ENCODE results near the gene TUBGCP2.
A peak's percentile ranks its signal among the peaks of the same experiment; 100 is the strongest.

The TUBGCP2 gene

DNA sequence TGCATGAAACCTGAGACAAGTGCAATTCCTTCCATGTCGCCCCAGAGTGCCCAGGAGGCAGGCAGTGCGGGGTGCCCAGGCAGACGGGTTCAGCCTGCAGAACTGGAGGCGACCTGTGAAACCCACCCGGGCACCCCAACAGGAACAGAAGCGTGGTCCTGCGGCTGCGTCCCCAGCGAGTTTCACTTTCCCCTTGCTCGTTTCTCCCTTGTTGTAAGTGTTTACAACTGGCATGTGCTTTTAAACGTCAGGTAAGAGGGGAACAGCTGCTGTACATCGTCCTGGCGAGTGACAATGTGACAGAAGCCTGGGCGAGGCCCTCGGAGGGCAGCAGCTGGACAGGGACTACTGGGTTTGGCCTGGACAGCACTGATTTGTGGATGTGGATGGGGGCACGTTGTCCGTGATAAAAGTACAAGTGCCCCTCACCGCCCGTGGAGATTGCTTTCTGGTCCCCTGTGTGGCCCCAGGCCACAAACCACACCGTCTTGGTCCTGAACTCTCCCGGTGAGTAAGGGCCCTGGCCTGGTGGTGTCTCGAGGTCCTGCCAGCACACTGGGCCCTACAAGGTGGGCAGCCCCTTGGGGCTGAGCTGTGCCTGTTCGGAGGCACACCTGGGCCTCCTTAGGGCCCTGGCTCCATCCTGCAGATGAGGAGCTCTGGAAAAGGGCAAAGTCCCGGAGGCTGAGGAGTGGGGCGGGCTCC is 67.0 kb downstream of the TUBGCP2 start:
- DNase-seq: peak; percentile 38

DNA sequence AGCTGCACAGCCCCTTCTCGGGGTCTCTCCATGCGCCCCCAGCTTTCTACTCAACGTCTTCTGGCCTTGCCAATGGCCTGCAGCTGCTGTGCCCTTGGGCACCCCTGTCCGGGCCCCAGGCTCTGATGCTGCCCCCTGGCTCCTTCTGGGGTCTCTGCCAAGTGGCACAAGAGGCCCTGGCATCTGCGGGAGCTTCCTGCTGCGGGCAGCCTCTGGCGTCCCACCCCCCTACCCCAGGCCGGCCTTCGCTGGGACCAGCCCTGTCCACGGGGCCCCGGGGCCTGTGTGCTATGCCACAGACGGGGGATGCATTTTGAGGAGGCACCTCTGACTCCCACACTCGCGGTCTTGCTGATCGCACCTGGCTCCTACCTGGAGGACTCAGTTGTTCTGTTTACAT is 68.7 kb downstream of the TUBGCP2 start:
- DNase-seq: no peak

DNA sequence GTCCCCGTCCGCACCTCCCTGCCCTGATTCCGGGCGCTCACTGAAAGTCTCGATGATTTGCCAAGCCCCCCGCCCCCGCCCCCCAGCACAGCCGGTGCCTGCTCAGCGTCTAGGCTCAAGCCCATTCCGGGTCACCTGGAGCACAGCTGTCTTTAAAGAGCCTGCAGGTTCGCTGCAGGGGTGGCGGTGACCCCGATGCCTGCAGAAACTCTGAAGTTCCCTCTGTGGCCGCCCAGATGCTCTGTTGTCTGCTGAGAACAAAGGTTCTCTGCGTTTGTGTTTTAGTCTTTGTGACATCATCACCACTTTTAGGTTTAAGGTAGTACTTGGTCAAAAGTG is 70.2 kb downstream of the TUBGCP2 start:
- no peak for DNase-seq

DNA sequence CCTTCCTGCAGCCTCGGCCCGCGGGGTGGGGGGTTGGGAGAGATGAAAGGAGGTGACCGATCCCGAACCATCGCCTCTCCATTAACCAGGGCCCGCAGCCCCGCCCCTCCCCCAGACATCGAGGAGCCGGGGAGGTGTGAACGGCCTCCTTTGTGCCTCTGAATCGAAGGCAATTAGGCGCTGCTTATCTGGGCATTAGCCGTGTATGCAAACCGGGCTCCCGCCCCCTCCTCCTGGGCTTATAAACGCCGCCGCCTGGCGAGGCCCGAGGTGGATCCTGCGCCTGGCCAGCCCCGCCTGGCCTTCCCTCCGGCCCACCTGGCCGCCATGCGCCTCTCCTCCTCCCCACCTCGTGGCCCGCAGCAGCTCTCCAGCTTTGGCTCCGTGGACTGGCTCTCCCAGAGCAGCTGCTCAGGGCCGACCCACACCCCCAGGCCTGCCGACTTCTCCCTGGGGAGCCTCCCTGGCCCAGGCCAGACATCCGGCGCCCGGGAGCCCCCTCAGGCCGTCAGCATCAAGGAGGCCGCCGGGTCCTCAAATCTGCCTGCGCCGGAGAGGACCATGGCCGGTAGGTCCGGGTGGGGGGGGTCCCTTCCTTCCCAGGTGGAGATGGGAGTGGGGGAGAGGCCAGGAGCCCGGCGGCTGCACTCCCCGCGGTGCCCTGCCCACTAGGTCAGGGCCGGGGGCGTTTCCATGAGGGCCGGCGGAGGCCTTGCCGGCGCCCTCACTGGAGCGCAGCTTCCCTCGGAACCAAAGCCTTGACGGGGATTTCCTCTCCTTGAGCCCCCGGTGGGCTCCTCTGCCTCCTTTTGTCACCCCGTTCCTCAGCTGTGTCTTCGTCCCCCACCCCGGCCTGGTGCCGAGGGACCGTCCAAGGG is 70.8 kb downstream of the TUBGCP2 start, which contains the start of gene VENTX:
Gene VENTX (plus strand): TSS at position 268 of the 878 bp plus-strand sequence. CDS start 60 bp downstream, at position 328.
- no peak for DNase-seq

DNA sequence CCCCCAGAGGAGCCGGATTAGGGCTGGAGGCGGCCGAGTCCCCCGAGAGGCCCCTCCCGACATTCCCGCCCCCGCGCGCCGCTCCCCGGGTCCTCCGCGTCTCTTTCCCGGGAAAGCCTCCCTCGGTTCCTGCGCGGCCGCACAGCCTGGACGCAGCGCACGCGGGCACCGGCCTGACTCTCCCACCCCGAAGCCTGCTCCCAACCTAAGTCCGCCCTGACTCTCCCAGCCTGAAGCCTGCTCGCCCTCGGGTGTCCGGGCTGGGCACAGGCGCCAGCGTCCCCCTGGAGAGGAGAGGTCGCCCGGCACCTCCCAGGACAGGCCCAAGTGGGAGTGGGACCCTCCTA is 71.5 kb downstream of the TUBGCP2 start:
- DNase-seq: no peak

DNA sequence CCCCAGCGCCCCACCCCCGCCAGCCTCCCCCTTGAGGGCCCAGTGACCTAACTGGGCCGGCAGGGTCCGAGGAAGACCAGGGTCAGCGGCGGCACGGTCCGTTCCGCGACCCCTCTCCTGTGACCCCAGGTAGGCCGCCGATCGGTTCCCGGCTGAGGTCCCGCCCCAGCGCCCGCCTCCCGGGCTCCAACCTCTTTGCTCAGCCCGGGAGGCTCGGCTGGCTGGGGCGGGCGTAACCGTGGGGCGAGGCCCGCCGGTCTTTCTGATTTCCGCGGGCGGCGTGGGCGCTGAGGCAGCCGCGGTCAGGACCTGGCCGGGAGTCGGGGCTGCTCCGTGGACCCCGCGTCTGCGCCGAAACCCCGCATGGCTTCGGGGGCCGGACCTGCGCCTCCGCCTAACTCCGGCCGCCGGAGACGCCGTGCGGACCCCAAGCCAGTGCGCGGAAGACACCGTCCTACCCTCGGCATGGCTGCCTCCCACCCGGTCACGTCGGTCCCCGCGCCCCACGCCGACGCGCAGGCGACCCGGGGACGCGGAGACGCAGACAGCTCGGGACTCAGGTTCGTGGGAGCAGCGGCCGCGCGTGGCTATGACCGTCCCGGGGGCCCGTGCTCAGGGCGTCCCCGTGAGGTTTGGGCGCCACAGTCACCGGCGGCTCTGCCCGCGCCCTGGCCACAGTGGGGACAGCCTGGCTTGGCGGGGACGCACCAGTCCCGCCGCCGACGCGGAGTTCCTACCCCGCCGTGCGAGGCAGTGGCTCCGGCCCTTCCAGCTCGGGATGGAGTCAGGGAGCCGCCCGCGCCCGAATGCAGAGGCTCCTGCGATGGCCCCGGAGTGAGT is 72.1 kb downstream of the TUBGCP2 start:
- DNase-seq: no peak

DNA sequence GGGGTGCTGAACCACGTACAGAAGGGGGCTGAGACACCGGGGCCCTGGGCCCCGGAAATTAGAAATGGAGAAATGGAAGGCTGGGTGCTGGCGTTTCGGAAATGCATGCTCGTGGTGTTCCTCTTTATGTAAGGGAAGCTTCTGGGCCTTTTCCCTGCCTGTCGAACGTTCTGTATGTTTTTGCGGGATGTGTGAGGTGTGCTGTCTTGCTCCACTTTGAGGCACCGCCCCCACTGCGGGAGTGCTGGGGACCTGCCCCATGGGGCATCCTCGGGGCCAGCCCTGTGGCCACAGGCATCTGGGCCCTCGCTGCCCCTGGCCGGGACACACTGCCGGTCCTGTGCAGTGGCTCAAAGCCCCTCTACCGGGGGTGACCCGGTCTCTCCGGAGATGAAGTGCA is 72.7 kb downstream of the TUBGCP2 start:
- no peak for DNase-seq

DNA sequence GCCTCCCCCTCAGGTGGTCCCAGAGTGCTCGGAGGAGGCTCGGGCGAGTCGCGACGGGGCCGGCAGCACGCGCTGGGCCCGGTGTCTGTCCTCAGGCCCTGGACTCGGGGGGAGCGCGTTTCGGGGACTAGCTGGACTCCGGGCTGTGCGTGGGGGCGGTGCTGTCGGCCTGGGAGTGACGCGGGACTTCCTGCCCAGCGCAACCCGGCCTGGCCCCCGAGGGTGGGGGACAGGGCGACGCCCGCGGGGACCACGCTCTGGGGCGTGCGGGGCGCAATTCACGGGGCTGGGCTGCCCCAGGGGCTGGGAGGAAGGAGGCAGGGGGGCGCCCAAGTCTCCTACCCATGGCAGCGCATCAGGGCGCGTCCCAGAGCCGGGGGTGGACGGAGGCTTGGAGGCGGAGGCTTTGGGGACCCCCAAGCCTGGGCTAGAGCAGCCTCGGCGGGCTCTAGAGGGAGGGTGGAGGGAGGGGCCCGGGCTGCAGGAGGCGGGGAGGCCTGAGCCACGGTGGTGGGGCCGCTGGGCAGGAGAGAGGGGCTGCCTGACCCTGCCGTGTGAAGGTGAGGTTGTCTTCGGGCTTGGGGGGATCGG is 73.3 kb downstream of the TUBGCP2 start:
- DNase-seq: peak; percentile 9

DNA sequence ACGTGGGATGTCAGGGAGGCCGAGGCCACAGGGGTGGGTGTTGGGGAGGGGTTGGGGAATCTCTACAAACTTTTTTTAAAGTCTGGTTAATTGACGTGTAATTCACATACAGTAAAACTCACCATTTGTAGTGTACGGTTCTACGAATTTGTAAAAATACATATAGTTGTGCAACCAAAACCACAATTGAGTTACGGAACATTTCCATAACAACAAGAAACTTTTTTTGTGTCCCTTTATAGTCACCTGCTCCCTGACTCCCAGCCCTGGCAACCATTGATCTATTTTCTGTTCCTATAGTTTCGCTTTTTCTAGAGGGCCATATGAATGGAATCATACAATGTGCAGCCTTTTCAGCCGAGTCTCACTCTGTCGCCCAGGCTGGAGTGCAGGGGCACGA is 73.9 kb downstream of the TUBGCP2 start:
- peak; percentile 8 for DNase-seq

DNA sequence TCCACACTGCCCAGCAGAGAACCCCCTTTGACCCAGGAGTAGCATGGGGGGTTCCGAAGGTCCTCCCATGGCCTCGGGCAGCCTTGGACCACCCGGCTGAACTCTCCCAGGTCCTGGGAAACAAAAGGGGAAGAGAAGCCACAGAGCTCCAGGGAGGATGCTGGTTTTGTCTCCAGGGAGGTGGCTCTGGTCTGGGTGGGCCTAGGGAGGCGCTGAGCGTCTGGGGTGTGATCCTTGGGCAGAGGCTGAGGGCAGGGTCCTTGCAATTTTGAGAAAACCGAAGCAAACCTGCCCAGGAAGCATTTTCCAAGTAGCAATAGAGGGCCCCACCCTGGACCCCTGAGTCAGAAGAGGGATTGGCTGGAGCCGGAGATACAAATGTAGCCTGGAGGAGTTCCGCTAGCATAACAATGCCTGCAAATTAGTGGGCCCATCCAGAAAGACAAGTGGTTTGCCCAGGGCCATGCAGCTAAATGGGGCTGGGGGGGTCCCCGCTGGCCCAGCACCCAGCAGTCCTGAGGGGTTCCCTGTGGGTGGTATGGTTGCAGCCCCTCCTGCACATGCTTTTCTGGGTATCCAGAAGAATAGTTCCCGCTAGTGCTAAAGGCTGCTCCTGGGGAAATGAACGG is 76.6 kb downstream of the TUBGCP2 start:
- DNase-seq: no peak

DNA sequence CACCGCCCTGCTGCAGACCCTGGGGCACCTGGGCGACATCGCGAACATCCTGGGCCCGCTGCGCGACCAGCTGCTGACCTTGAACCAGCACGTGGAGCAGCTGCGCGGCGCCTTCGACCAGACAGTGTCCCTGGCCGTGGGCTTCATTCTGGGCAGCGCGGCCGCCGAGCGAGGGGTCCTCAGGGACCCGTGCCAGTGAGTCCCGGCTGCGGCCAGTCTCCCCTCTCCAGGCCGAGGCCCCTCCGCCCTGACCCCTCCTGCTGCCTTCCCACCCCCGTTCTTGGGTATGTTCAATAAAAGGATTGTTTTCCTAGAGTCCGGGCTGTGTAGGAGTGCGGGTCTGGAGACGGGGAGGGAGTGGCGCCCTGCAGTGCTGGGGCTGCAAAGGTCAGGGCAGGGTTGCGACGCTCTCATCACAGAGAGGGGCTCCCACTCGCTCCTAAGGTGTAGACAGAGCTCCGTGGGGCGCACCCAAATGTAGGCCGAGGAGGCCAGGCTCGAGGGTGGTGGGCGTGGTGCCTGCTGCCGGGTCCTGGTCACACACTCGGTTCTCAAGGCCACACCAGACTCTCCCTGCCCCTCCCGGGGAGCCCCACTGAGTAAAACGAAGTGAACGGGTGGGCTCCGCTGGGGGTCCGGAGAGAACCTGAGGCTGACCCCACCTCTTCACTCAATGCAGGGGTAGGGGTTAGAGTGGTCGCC is 77.3 kb downstream of the TUBGCP2 start:
- DNase-seq: no peak

DNA sequence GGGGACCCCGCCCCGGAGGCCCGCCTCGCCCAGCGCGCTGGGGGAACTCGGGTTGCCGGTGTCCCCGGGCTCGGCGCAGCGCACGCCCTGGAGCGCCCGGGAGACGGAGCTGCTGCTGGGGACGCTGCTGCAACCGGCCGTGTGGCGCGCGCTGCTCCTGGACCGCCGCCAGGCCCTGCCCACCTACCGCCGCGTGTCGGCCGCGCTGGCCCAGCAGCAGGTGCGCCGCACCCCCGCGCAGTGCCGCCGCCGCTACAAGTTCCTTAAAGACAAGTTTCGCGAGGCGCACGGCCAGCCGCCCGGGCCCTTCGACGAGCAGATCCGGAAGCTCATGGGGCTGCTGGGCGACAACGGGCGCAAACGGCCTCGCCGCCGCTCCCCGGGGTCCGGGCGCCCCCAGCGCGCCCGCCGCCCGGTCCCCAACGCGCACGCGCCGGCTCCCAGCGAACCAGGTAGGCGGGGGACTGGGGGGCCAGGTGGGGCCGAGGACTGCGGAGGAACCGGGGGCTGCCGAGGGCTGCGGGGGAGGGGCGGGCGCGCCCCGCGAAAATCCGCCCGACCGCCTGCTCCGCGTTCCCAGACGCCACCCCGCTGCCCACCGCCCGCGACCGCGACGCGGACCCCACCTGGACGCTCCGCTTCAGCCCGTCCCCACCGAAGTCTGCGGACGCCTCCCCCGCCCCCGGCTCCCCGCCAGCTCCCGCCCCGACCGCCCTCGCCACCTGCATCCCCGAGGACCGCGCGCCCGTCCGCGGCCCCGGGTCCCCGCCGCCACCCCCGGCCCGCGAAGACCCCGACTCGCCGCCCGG is 78.1 kb downstream of the TUBGCP2 start:
- DNase-seq: no peak

DNA sequence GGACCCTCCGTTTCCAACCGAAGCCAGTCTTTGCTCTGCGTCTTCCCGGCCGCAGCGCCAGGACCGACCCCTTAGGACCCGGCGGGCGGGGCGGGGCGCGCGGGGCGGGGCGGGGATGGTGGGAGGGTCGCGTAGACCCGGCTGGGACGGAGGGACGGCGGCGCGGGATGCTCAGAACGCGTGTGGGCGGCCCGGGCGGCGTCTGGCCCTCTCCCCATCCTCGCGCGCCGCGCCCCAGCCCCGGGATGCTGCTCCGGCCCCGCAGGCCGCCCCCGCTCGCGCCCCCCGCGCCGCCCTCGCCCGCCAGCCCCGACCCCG is 78.7 kb downstream of the TUBGCP2 start, which contains the start of gene UTF1:
Gene UTF1 (plus strand): TSS at position 174 of the 318 bp plus-strand sequence. CDS start 72 bp downstream, at position 246.
- DNase-seq: no peak

DNA sequence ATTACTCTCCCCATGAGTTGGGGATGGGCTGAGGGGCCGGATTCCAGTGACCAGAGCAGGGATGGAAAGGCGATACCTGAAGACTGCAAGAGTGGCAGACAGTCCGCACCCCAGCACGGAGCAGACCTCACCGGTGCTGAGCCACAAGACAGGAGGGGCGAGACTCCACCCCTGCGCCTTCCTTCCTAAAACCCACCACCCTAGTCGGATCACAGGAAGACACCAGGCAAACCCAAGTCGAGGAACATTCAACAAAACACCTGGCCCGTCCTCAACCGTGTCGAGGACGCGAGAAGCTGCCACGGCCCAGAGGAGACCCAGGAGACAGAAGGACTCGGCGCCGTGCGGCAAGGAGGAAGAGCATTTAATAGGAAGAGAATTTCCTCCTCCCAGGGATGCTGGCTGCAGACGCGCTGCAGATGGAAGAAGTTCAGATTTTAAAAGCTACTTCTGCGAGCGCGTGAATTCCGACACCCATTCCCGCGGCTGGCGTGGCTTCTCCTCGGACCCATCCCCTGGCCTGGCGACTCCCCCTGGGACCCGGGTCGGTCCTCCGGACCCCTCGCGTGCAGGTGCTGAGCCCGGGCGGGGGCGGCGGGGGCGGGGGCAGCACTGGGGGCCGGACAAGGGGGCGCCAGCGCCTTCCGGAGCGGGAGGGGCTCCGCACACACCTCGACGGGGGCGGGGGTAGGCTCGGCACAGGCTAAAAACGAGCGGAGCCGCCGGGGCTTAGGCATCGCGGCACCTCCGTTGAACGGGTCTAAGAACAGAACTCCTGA is 79.2 kb downstream of the TUBGCP2 start:
- no peak for DNase-seq
